ENCODE data around the gene PTGER2.

The PTGER2 gene

GRCh38 chr14:52369305-52369801, 55.2 kb downstream of the PTGER2 start:
- no peak overlapping the region for H2AK5ac ChIP-seq (ENCODE audit: low read length, severe bottlenecking)
- H2BK5ac ChIP-seq (ENCODE audit: low read depth, low read length, poor library complexity, severe bottlenecking), result no peak overlapping the region
- H2BK12ac ChIP-seq (ENCODE audit: low read length in 2 of 2), result no peak overlapping the region
- H3K4ac ChIP-seq (ENCODE audit: low read depth in 1 of 2, low read length in 2 of 2), result no peak overlapping the region
- H3K4me1 ChIP-seq (ENCODE audit: control insufficient read depth, insufficient read depth, low read depth, low read length), result peaks cover 2% of the 10 kb centered on the region
- H3K9me3 ChIP-seq (ENCODE audit: control insufficient read depth, low read length), result no peaks in the 10 kb centered on the region
- H2AFZ ChIP-seq (ENCODE audit: low read depth, low read length), result no peak overlapping the region
- H2BK15ac ChIP-seq (ENCODE audit: low read depth, poor library complexity, severe bottlenecking), result no peak overlapping the region
- no peaks in the 10 kb centered on the region for H3K36me3 ChIP-seq (ENCODE audit: control insufficient read depth in 1 of 2, insufficient read depth in 2 of 2, low read depth in 1 of 2, low read length in 2 of 2)
- no peak overlapping the region for H3K4me2 ChIP-seq (ENCODE audit: low read length, poor library complexity, severe bottlenecking)
- H3K14ac ChIP-seq (ENCODE audit: low read length in 2 of 2), result no peak overlapping the region
- 100% methylated on average over 3 of the region's 3 CpGs for WGBS
- H4K8ac ChIP-seq (ENCODE audit: low read length), result no peak overlapping the region
- H3K23ac ChIP-seq (ENCODE audit: low read length in 2 of 2), result no peak overlapping the region
- DNase-seq, result no peak
- no peaks in the 10 kb centered on the region for H3K27me3 ChIP-seq (ENCODE audit: control insufficient read depth in 1 of 2, insufficient read depth in 1 of 2, low read length in 2 of 2)
- no peak overlapping the region for H3K27ac ChIP-seq (ENCODE audit: low read length, poor library complexity, severe bottlenecking)
- peak overlapping the region in 1 of 2 experiments; percentile 77 for H3K18ac ChIP-seq (ENCODE audit: low read depth in 1 of 2, low read length in 2 of 2)
- H3K79me1 ChIP-seq (replicated peaks; ENCODE audit: low read length, poor library complexity, severe bottlenecking), result no peaks in the 10 kb centered on the region
- H3K9ac ChIP-seq (ENCODE audit: low read length), result peak overlapping the region; percentile 73
- H2BK120ac ChIP-seq (ENCODE audit: low read depth, low read length), result no peak overlapping the region
- peak overlapping the region in 1 of 2 experiments; percentile 39 for H3K4me3 ChIP-seq (ENCODE audit: insufficient read depth in 1 of 2, low read depth in 1 of 2, low read length in 2 of 2)
- no peak overlapping the region for H4K91ac ChIP-seq (ENCODE audit: low read length)

GRCh38 chr14:52370406-52370935, 56.4 kb downstream of the PTGER2 start:
- no peaks in the 10 kb centered on the region for H3K9me3 ChIP-seq (ENCODE audit: control insufficient read depth, low read length)
- no peak overlapping the region for H3K4me2 ChIP-seq (ENCODE audit: low read length, poor library complexity, severe bottlenecking)
- H3K14ac ChIP-seq (ENCODE audit: low read length in 2 of 2), result no peak overlapping the region
- H3K79me1 ChIP-seq (replicated peaks; ENCODE audit: low read length, poor library complexity, severe bottlenecking), result no peaks in the 10 kb centered on the region
- H3K27ac ChIP-seq (ENCODE audit: low read length, poor library complexity, severe bottlenecking), result no peak overlapping the region
- 97% methylated on average over 2 of the region's 4 CpGs for WGBS
- peak overlapping the region; percentile 46 for H2AK5ac ChIP-seq (ENCODE audit: low read length, severe bottlenecking)
- no peaks in the 10 kb centered on the region for H3K27me3 ChIP-seq (ENCODE audit: control insufficient read depth in 1 of 2, insufficient read depth in 1 of 2, low read length in 2 of 2)
- no peak overlapping the region for H2AFZ ChIP-seq (ENCODE audit: low read depth, low read length)
- no peak overlapping the region for H3K4me3 ChIP-seq (ENCODE audit: insufficient read depth in 1 of 2, low read depth in 1 of 2, low read length in 2 of 2)
- no peak overlapping the region for H3K9ac ChIP-seq (ENCODE audit: low read length)
- H2BK12ac ChIP-seq (ENCODE audit: low read length in 2 of 2), result no peak overlapping the region
- H3K18ac ChIP-seq (ENCODE audit: low read depth in 1 of 2, low read length in 2 of 2), result no peak overlapping the region
- no peak overlapping the region for H2BK5ac ChIP-seq (ENCODE audit: low read depth, low read length, poor library complexity, severe bottlenecking)
- H4K8ac ChIP-seq (ENCODE audit: low read length), result no peak overlapping the region
- H2BK15ac ChIP-seq (ENCODE audit: low read depth, poor library complexity, severe bottlenecking), result no peak overlapping the region
- no peak overlapping the region for H2BK120ac ChIP-seq (ENCODE audit: low read depth, low read length)
- no peak for DNase-seq
- H3K4ac ChIP-seq (ENCODE audit: low read depth in 1 of 2, low read length in 2 of 2), result no peak overlapping the region
- H4K91ac ChIP-seq (ENCODE audit: low read length), result no peak overlapping the region
- H3K23ac ChIP-seq (ENCODE audit: low read length in 2 of 2), result no peak overlapping the region
- H3K36me3 ChIP-seq (ENCODE audit: control insufficient read depth in 1 of 2, insufficient read depth in 2 of 2, low read depth in 1 of 2, low read length in 2 of 2), result no peaks in the 10 kb centered on the region
- peaks cover 2% of the 10 kb centered on the region for H3K4me1 ChIP-seq (ENCODE audit: control insufficient read depth, insufficient read depth, low read depth, low read length)

GRCh38 chr14:52377940-52378339, 63.8 kb downstream of the PTGER2 start:
- no peak overlapping the region for H2BK5ac ChIP-seq (ENCODE audit: low read depth, low read length, poor library complexity, severe bottlenecking)

More at GRCh38 chr14:52377940-52378339, 63.8 kb downstream of the PTGER2 start:
- no peak overlapping the region for H3K4me3 ChIP-seq (ENCODE audit: insufficient read depth in 1 of 2, low read depth in 1 of 2, low read length in 2 of 2)
- no peak overlapping the region for H3K9ac ChIP-seq (ENCODE audit: low read length)
- H2AK5ac ChIP-seq (ENCODE audit: low read length, severe bottlenecking), result no peak overlapping the region
- H2BK12ac ChIP-seq (ENCODE audit: low read length in 2 of 2), result no peak overlapping the region
- peaks cover 3% of the 10 kb centered on the region for H3K4me1 ChIP-seq (ENCODE audit: control insufficient read depth, insufficient read depth, low read depth, low read length)
- no peak overlapping the region for H4K8ac ChIP-seq (ENCODE audit: low read length)
- H4K91ac ChIP-seq (ENCODE audit: low read length), result no peak overlapping the region
- H3K36me3 ChIP-seq (ENCODE audit: control insufficient read depth in 1 of 2, insufficient read depth in 2 of 2, low read depth in 1 of 2, low read length in 2 of 2), result no peaks in the 10 kb centered on the region
- H3K4me2 ChIP-seq (ENCODE audit: low read length, poor library complexity, severe bottlenecking), result no peak overlapping the region
- H2AFZ ChIP-seq (ENCODE audit: low read depth, low read length), result no peak overlapping the region
- H3K23ac ChIP-seq (ENCODE audit: low read length in 2 of 2), result no peak overlapping the region
- no peaks in the 10 kb centered on the region for H3K79me1 ChIP-seq (replicated peaks; ENCODE audit: low read length, poor library complexity, severe bottlenecking)
- H3K18ac ChIP-seq (ENCODE audit: low read depth in 1 of 2, low read length in 2 of 2), result no peak overlapping the region
- 79% methylated on average over 3 of the region's 3 CpGs for WGBS
- no peaks in the 10 kb centered on the region for H3K9me3 ChIP-seq (ENCODE audit: control insufficient read depth, low read length)
- DNase-seq, result no peak
- H3K14ac ChIP-seq (ENCODE audit: low read length in 2 of 2), result no peak overlapping the region
- H3K4ac ChIP-seq (ENCODE audit: low read depth in 1 of 2, low read length in 2 of 2), result no peak overlapping the region
- H3K27ac ChIP-seq (ENCODE audit: low read length, poor library complexity, severe bottlenecking), result no peak overlapping the region
- H2BK120ac ChIP-seq (ENCODE audit: low read depth, low read length), result no peak overlapping the region
- H2BK15ac ChIP-seq (ENCODE audit: low read depth, poor library complexity, severe bottlenecking), result no peak overlapping the region
- H3K27me3 ChIP-seq (ENCODE audit: control insufficient read depth in 1 of 2, insufficient read depth in 1 of 2, low read length in 2 of 2), result no peaks in the 10 kb centered on the region

Measured in mesenchymal stem cell (in vitro differentiated cells and primary cell).